Loucy (cell line): ENCODE results near the gene KDM4C.
A peak's percentile ranks its signal among the peaks of the same experiment; 100 is the strongest.

ENCODE experiments used
- H2AFZ ChIP-seq: fragments of 200-600 bp; sonication (generic); 2 replicates; pipeline ENCODE4 v1.6.0; 2016; ENCODE audit warnings: antibody characterized with exemption, mild to moderate bottlenecking, low read length, moderate library complexity
- H3F3A ChIP-seq: fragments of 200-600 bp; 2 replicates; pipeline ENCODE4 v1.6.0; 2016; ENCODE audit warnings: antibody characterized with exemption, low read depth, mild to moderate bottlenecking
- H3K27me3 ChIP-seq: fragments of 200-600 bp; sonication (generic); 2 replicates; pipeline ENCODE4 v1.6.1; 2014; ENCODE audit warnings: low read length, mild to moderate bottlenecking; ENCODE audit not compliant: insufficient read depth, poor library complexity, severe bottlenecking
- H3K36me3 ChIP-seq: fragments of 200-600 bp; sonication (generic); 2 replicates; pipeline ENCODE4 v1.6.1; 2016; ENCODE audit warnings: low read length; ENCODE audit not compliant: insufficient read depth
- H3K4me1 ChIP-seq: fragments of 200-600 bp; sonication (generic); 2 replicates; pipeline ENCODE4 v1.5.1; 2014; ENCODE audit warnings: low read length, mild to moderate bottlenecking; ENCODE audit not compliant: insufficient read depth, poor library complexity, severe bottlenecking
- H3K4me2 ChIP-seq: fragments of 200-600 bp; sonication (generic); 2 replicates; pipeline ENCODE4 v1.6.0; 2014; ENCODE audit warnings: antibody characterized with exemption, low read length, low read depth, mild to moderate bottlenecking; ENCODE audit not compliant: poor library complexity, severe bottlenecking
- H3K4me3 ChIP-seq: fragments of 200-600 bp; sonication (generic); 2 replicates; pipeline ENCODE4 v1.5.1; 2014; ENCODE audit warnings: low read length, mild to moderate bottlenecking, mixed read lengths; ENCODE audit not compliant: poor library complexity, severe bottlenecking
- H3K79me2 ChIP-seq: fragments of 200-600 bp; sonication (generic); 2 replicates; pipeline ENCODE4 v1.6.1; 2014; ENCODE audit warnings: low read length; ENCODE audit not compliant: insufficient read depth
- H3K9ac ChIP-seq: fragments of 200-600 bp; sonication (generic); 2 replicates; pipeline ENCODE4 v1.6.0; 2014; ENCODE audit warnings: mild to moderate bottlenecking, low read depth, low read length, moderate library complexity; ENCODE audit not compliant: poor library complexity, severe bottlenecking
- H3K9me2 ChIP-seq: fragments of 200-600 bp; sonication (generic); replicated peaks from 2 replicates; pipeline ENCODE4 v1.6.1; 2016; ENCODE audit warnings: low read depth, low read length, mixed read lengths
- H3K9me3 ChIP-seq: fragments of 200-600 bp; sonication (generic); 2 replicates; pipeline ENCODE4 v1.6.1; 2014; ENCODE audit warnings: mild to moderate bottlenecking, antibody characterized with exemption, low read length, low read depth; ENCODE audit not compliant: insufficient read depth
- H4K20me1 ChIP-seq: fragments of 200-600 bp; sonication (generic); 2 replicates; pipeline ENCODE4 v1.6.0; 2014; ENCODE audit warnings: antibody characterized with exemption, low read length, mild to moderate bottlenecking; ENCODE audit not compliant: insufficient read depth, poor library complexity, severe bottlenecking
- CTCF ChIP-seq: fragments of 200-600 bp; sonication (generic); conservative IDR thresholded peaks from 2 replicates; pipeline ENCODE4 v1.5.1; 2014; ENCODE audit warnings: mild to moderate bottlenecking, antibody characterized with exemption, low read length
- EZH2phosphoT487 ChIP-seq: fragments of 200-600 bp; IDR thresholded peaks from 2 replicates; pipeline ENCODE4 v1.6.1; 2018; ENCODE audit warnings: antibody characterized with exemption, mild to moderate bottlenecking, moderate library complexity, borderline replicate concordance

The KDM4C gene

GRCh38 chr9:6905850-6906375 lies 148.1 kb downstream of the KDM4C start:
- H3F3A ChIP-seq = no peaks in the 10 kb centered on the region
- no peaks in the 10 kb centered on the region for H3K9me3 ChIP-seq
- no peak overlapping the region for H3K9ac ChIP-seq
- no peak overlapping the region for H3K4me3 ChIP-seq
- no peak overlapping the region for H2AFZ ChIP-seq
- no peaks in the 10 kb centered on the region for H3K79me2 ChIP-seq
- H4K20me1 ChIP-seq = peaks cover 4% of the 10 kb centered on the region
- peaks cover 2% of the 10 kb centered on the region; the same call in 1 of the 2 replicates for H3K36me3 ChIP-seq
- peaks cover 8% of the 10 kb centered on the region for H3K4me1 ChIP-seq
- H3K4me2 ChIP-seq = no peak overlapping the region
- no peaks in the 10 kb centered on the region for H3K9me2 ChIP-seq
- no peak for TF ChIP-seq CTCF
- no peak for TF ChIP-seq EZH2phosphoT487
- no peaks in the 10 kb centered on the region for H3K27me3 ChIP-seq

DNA sequence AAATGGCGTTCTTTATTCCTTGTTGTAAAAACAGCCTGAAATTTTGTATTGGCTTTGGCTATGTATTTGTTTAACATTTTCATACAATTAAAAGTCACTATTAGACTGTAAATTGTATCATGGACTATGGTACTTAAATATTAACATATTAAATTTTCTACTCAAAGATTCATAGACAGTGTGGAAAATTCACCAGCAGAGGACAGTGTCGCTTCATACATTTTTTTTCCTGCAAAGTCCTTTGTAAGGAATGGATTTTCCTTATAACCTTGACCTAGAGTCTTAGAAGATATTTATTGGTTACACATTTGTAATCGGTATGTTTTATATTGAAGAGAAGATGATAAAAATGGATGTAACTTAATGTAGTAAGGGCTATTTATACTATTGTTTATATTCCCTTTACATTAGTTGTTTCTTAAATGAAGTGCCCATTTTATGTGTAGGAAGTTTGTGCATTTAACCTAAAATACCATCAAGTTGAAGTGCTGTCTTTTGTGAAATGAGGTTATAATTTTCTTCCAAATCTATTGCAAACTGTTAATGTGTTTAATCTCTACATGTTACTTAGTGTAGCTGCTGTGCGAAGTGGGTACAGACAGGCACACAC lies 150.1 kb downstream of the KDM4C start:
- Histone ChIP-seq H3K79me2 (no peaks in the 10 kb centered on the region), H3F3A (no peaks in the 10 kb centered on the region), H3K9me3 (no peaks in the 10 kb centered on the region), H3K4me3 (no peak overlapping the region), H3K9me2 (no peaks in the 10 kb centered on the region), H4K20me1 (no peaks in the 10 kb centered on the region), H3K36me3 (peaks cover 2% of the 10 kb centered on the region; the same call in 1 of the 2 replicates), H3K27me3 (no peaks in the 10 kb centered on the region), H3K4me2 (no peak overlapping the region), H3K4me1 (peaks cover 9% of the 10 kb centered on the region), H2AFZ (no peak overlapping the region), H3K9ac (no peak overlapping the region)
- peak; percentile 77 for TF ChIP-seq CTCF
- no peak for TF ChIP-seq EZH2phosphoT487

DNA sequence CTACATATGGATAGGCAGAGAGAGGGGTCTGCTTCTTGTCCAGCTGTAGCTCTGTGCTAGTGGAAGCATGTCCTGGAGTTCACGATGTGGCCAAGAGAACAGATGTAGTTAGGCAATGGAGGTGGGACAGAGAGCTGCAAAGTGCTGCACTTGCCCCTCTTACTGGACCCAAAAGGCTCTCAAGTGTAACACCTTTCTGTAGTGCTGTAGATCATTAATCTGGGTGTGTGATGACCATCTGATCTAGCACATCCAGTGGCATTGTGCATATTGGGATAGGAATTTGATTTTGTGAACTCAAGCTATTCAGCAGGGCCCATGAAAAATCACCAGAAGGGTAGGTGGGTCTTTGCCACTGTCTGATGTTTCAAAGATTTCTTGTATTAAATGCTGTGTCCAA lies 151.4 kb downstream of the KDM4C start:
- Histone ChIP-seq H3K4me1 (peaks cover 8% of the 10 kb centered on the region), H3K9me3 (no peaks in the 10 kb centered on the region), H2AFZ (no peak overlapping the region), H3K4me3 (no peak overlapping the region), H3F3A (no peaks in the 10 kb centered on the region), H3K79me2 (no peaks in the 10 kb centered on the region), H3K9me2 (no peaks in the 10 kb centered on the region), H3K36me3 (peaks cover 2% of the 10 kb centered on the region; the same call in 1 of the 2 replicates), H3K4me2 (no peak overlapping the region), H3K9ac (no peak overlapping the region), H4K20me1 (no peaks in the 10 kb centered on the region), H3K27me3 (no peaks in the 10 kb centered on the region)
- TF ChIP-seq CTCF = no peak
- TF ChIP-seq EZH2phosphoT487 = no peak
